AG09309 (cell line): ENCODE measurements around the gene XDH.

Source experiments
- DNase-seq: peaks from one replicate; pipeline ENCODE4 v3.0.0-alpha.2; 2010; ENCODE audit warnings: low read depth
- H3K4me3 ChIP-seq: 2 replicates; pipeline ENCODE4 v1.5.1; 2011; ENCODE audit warnings: mild to moderate bottlenecking, low read depth, low read length, moderate library complexity; ENCODE audit not compliant: control insufficient read depth
- CTCF ChIP-seq: IDR thresholded peaks from 2 replicates; pipeline ENCODE4 v1.5.1; 2011; ENCODE audit warnings: mild to moderate bottlenecking, low read depth, low read length, inconsistent platforms; ENCODE audit not compliant: insufficient read depth, control insufficient read depth; ENCODE audit errors: missing control alignments

XDH gene

GRCh38 chr2:31406593-31407385 lies 7.8 kb downstream of the XDH start:
- H3K4me3 ChIP-seq = no peak overlapping the region
- no peak for DNase-seq
- no peak for TF ChIP-seq CTCF

- no peak for TF ChIP-seq CTCF
- no peak overlapping the region for H3K4me3 ChIP-seq
- DNase-seq = no peak
Observed at GRCh38 chr2:31404827-31405226, 9.7 kb downstream of the XDH start.

GRCh38 chr2:31404302-31404701 lies 10.2 kb downstream of the XDH start:
- no peak for DNase-seq
- TF ChIP-seq CTCF = no peak
- no peak overlapping the region for H3K4me3 ChIP-seq

GRCh38 chr2:31402388-31402787 lies 12.2 kb downstream of the XDH start:
- no peak overlapping the region for H3K4me3 ChIP-seq
- no peak for TF ChIP-seq CTCF
- DNase-seq = no peak

- peak; percentile 95 for DNase-seq
- TF ChIP-seq CTCF = no peak
- H3K4me3 ChIP-seq = no peak overlapping the region
Observed at GRCh38 chr2:31401580-31401979, 13.0 kb downstream of the XDH start.

- no peak for DNase-seq
- no peak overlapping the region for H3K4me3 ChIP-seq
- TF ChIP-seq CTCF = no peak
Observed at GRCh38 chr2:31398881-31399280, 15.7 kb downstream of the XDH start.
